DOHH2 (cell line): ENCODE measurements around the gene ZNF609.

Experiments used
- H3F3A ChIP-seq: fragments of 200-600 bp; sonication (generic), shearing (Covaris generic); 2 replicates; pipeline ENCODE4 v1.6.0; 2016; ENCODE audit warnings: antibody characterized with exemption, mild to moderate bottlenecking; ENCODE audit not compliant: control insufficient read depth, insufficient read depth
- H3K27ac ChIP-seq: fragments of 200-600 bp; sonication (generic); 2 replicates; pipeline ENCODE4 v1.5.1; 2014; ENCODE audit warnings: low read depth, mild to moderate bottlenecking, low read length, moderate library complexity
- H3K27me3 ChIP-seq: fragments of 200-600 bp; sonication (generic); 2 replicates; pipeline ENCODE4 v1.6.1; 2014; ENCODE audit warnings: mild to moderate bottlenecking, low read length, mixed read lengths; ENCODE audit not compliant: control insufficient read depth
- H3K36me3 ChIP-seq: fragments of 200-600 bp; sonication (generic); 2 replicates; pipeline ENCODE4 v1.6.1; 2014; ENCODE audit warnings: mild to moderate bottlenecking, low read length, moderate library complexity, mixed read lengths; ENCODE audit not compliant: control insufficient read depth
- H3K4me1 ChIP-seq: fragments of 200-600 bp; sonication (generic); 2 replicates; pipeline ENCODE4 v1.6.1; 2014; ENCODE audit warnings: mild to moderate bottlenecking, low read length, mixed read lengths; ENCODE audit not compliant: control insufficient read depth
- H3K4me2 ChIP-seq: fragments of 200-600 bp; sonication (generic); 2 replicates; pipeline ENCODE4 v1.6.0; 2014; ENCODE audit warnings: mild to moderate bottlenecking, low read length, moderate library complexity
- H3K4me3 ChIP-seq: fragments of 200-600 bp; sonication (generic); 2 replicates; pipeline ENCODE4 v1.5.1; 2014; ENCODE audit warnings: mild to moderate bottlenecking, low read length, mixed read lengths
- H3K79me2 ChIP-seq: fragments of 200-600 bp; sonication (generic); 2 replicates; pipeline ENCODE4 v1.6.1; 2014; ENCODE audit warnings: mild to moderate bottlenecking, low read length, mixed read lengths; ENCODE audit not compliant: control insufficient read depth
- H3K9me2 ChIP-seq: fragments of 200-600 bp; sonication (generic); replicated peaks from 2 replicates; pipeline ENCODE4 v1.6.1; 2014; ENCODE audit warnings: mild to moderate bottlenecking, low read length, mixed read lengths; ENCODE audit not compliant: control insufficient read depth
- H3K9me3 ChIP-seq: fragments of 200-600 bp; sonication (generic); 2 replicates; pipeline ENCODE4 v1.6.1; 2014; ENCODE audit warnings: antibody characterized with exemption, low read length, mixed read lengths; ENCODE audit not compliant: control insufficient read depth, insufficient read depth
- H4K20me1 ChIP-seq: fragments of 200-600 bp; sonication (generic); 2 replicates; pipeline ENCODE4 v1.6.0; 2014; ENCODE audit warnings: low read depth, mild to moderate bottlenecking, antibody characterized with exemption, low read length, moderate library complexity; ENCODE audit not compliant: control insufficient read depth, insufficient read depth
- EZH2phosphoT487 ChIP-seq: fragments of 200-600 bp; sonication (generic); IDR thresholded peaks from 2 replicates; pipeline ENCODE4 v1.6.1; 2017; ENCODE audit warnings: borderline replicate concordance, mild to moderate bottlenecking, antibody characterized with exemption, low read length, moderate library complexity, mixed read lengths
- TF ChIP-seq, protein P1 (sequence below): fragments of 200-600 bp; sonication (generic); IDR thresholded peaks from one replicate; pipeline ENCODE4 v1.5.1; 2014; ENCODE audit warnings: antibody characterized with exemption, mild to moderate bottlenecking, low read depth, low read length; ENCODE audit not compliant: poor library complexity, severe bottlenecking

The ZNF609 gene

DNA sequence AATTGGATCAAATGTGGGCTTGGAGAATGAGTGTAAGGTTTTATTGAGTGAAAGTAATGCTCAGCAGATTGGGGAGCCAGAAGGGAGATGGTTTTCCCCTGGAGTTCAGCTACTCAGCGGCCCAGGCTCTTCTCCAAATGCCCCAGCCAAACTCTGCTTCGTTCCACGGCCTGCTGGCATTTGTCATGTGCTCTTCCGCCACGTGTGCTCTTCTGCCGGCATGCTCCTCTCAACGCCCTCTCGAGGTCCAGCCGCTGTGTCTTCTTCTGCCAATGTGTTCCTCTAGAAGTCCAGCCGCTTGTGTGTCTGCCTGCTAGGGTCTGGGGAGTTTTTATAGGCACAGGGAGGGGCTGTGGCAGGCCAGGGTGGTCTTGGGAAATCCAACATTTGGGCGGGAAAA is 158.2 kb downstream of the ZNF609 start:
- no peak overlapping the region for H3K4me2 ChIP-seq
- no peaks in the 10 kb centered on the region for H3K9me2 ChIP-seq
- H3K4me1 ChIP-seq, result peaks cover 39% of the 10 kb centered on the region
- peaks cover 9% of the 10 kb centered on the region; the same call in 1 of the 2 replicates for H3F3A ChIP-seq
- peaks cover 33% of the 10 kb centered on the region for H3K79me2 ChIP-seq
- peaks cover 9% of the 10 kb centered on the region for H3K36me3 ChIP-seq
- H3K27ac ChIP-seq, result no peak overlapping the region
- TF ChIP-seq, protein P1, sequence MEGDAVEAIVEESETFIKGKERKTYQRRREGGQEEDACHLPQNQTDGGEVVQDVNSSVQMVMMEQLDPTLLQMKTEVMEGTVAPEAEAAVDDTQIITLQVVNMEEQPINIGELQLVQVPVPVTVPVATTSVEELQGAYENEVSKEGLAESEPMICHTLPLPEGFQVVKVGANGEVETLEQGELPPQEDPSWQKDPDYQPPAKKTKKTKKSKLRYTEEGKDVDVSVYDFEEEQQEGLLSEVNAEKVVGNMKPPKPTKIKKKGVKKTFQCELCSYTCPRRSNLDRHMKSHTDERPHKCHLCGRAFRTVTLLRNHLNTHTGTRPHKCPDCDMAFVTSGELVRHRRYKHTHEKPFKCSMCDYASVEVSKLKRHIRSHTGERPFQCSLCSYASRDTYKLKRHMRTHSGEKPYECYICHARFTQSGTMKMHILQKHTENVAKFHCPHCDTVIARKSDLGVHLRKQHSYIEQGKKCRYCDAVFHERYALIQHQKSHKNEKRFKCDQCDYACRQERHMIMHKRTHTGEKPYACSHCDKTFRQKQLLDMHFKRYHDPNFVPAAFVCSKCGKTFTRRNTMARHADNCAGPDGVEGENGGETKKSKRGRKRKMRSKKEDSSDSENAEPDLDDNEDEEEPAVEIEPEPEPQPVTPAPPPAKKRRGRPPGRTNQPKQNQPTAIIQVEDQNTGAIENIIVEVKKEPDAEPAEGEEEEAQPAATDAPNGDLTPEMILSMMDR, result no peak
- TF ChIP-seq EZH2phosphoT487, result no peak
- H3K4me3 ChIP-seq, result no peak overlapping the region
- no peaks in the 10 kb centered on the region for H3K27me3 ChIP-seq
- no peaks in the 10 kb centered on the region for H3K9me3 ChIP-seq
- H4K20me1 ChIP-seq, result no peaks in the 10 kb centered on the region

DNA sequence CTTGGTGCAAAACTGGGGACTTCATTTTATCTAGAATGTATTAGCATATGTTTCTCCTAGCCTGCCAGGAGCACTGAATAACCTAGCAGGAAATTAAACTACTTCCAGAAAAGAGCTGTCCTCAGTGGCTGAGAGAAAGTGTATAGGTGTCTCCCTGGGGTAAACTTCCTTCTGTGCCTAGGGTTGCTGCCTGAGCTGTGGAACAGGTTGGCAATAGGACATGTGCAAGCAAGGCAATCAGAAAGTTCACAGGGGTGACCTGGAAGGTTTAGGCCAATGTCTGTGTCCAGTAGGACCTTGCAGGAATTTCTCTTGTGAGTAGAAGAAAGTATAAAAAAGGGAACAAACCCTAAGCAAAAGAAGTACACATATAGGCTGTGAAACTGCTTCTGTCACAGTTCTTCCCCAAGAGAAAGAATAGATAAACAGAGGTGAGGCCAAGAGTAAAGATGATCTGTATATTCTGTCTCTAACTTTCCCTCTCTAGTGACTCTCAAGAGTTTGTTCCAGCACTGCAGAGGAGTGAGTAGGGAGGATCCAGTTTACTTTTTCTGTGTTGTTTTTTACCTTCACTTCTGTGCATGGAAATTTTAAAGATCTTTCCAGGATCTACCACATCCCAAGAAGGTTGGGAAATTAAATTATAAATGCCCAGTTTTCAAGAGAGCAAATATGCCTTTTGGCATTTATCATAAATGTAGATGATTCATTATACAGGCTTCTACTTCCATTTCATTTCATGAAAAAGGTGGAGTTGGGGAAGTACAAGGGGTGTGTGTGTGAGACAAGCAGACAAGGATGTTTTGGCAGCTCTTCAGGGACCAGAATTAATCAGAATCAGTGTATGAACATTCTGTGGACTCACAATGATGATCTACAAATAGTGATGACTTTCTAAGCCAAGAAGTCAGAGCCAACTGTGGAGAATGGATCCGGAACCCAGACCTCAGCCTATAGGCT is 159.8 kb downstream of the ZNF609 start:
- H3K36me3 ChIP-seq, result peaks cover 13% of the 10 kb centered on the region
- peaks cover 48% of the 10 kb centered on the region for H3K4me1 ChIP-seq
- peaks cover 9% of the 10 kb centered on the region; the same call in 1 of the 2 replicates for H3F3A ChIP-seq
- H3K9me2 ChIP-seq, result no peaks in the 10 kb centered on the region
- no peak overlapping the region for H3K4me3 ChIP-seq
- no peaks in the 10 kb centered on the region for H3K9me3 ChIP-seq
- TF ChIP-seq EZH2phosphoT487, result no peak
- TF ChIP-seq, protein P1, result no peak
- no peak overlapping the region for H3K27ac ChIP-seq
- no peaks in the 10 kb centered on the region for H3K27me3 ChIP-seq
- peak overlapping the region; percentile 17; the same call in 1 of the 2 replicates for H3K4me2 ChIP-seq
- H3K79me2 ChIP-seq, result peaks cover 34% of the 10 kb centered on the region
- H4K20me1 ChIP-seq, result no peaks in the 10 kb centered on the region

DNA sequence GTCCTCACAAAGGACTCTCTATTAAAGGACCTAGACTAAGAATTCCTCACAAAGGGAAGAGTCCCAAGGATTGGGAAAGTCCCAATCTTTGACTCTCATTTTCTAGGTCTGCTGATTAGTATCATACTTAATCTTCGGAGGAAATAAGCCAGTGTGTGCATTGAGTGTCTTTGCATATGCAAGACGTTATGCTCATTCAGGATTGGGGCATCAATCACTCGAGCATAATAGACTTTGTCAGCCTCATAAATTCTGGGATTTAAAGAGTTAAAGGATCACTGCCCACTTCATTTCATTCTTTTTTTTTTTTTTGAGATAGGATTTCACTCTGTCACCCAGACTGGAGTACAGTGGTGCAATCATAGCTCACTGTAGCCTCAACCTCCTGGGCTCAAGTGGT is 160.7 kb downstream of the ZNF609 start:
- peaks cover 10% of the 10 kb centered on the region; the same call in 1 of the 2 replicates for H3F3A ChIP-seq
- H3K36me3 ChIP-seq, result peaks cover 13% of the 10 kb centered on the region
- peaks cover 33% of the 10 kb centered on the region for H3K79me2 ChIP-seq
- H3K4me3 ChIP-seq, result no peak overlapping the region
- H3K9me2 ChIP-seq, result no peaks in the 10 kb centered on the region
- TF ChIP-seq EZH2phosphoT487, result no peak
- TF ChIP-seq, protein P1, result no peak
- H4K20me1 ChIP-seq, result no peaks in the 10 kb centered on the region
- no peaks in the 10 kb centered on the region for H3K27me3 ChIP-seq
- H3K4me1 ChIP-seq, result peaks cover 48% of the 10 kb centered on the region
- no peak overlapping the region for H3K27ac ChIP-seq
- H3K4me2 ChIP-seq, result no peak overlapping the region
- H3K9me3 ChIP-seq, result no peaks in the 10 kb centered on the region
